K562 (cell line): ENCODE results near the gene RGS7. TPM values are rescaled to one million over a fixed set of nuclear protein-coding genes. Genes with fewer than 3 reads are reported as not detected.

Experiments used
- HBP1 ChIP-seq: fragments of 450-650 bp; formaldehyde crosslinking; IDR thresholded peaks from 2 replicates; pipeline ENCODE4 v1.4.0; 2022; ENCODE audit warnings: missing genetic modification characterization
- HDAC6 ChIP-seq: IDR thresholded peaks from 2 replicates; pipeline ENCODE4 v1.6.1; 2012; ENCODE audit warnings: low read depth, mild to moderate bottlenecking, control low read depth, inconsistent platforms, low read length, moderate library complexity
- ILK ChIP-seq: fragments of 450-650 bp; IDR thresholded peaks from 2 replicates; pipeline ENCODE4 v1.6.1; 2016; ENCODE audit warnings: missing genetic modification characterization, low read depth, mild to moderate bottlenecking, missing compliant biosample characterization, moderate library complexity, borderline replicate concordance
- MNT ChIP-seq, 2 experiments: fragments of 450-650 bp; conservative IDR thresholded peaks; 2 replicates each; pipeline ENCODE4 v1.6.1; 2017; ENCODE audit warnings: mild to moderate bottlenecking in 2 of 2, moderate library complexity in 2 of 2
- PHB2 ChIP-seq: fragments of 450-650 bp; IDR thresholded peaks from 2 replicates; pipeline ENCODE4 v1.6.1; 2017; ENCODE audit warnings: low read depth
- RBM14 ChIP-seq: fragments of 200-400 bp; formaldehyde crosslinking; IDR thresholded peaks from 2 replicates; pipeline ENCODE4 v1.6.1; 2018; ENCODE audit warnings: low read depth, mild to moderate bottlenecking, low read length, moderate library complexity, borderline replicate concordance; ENCODE audit not compliant: insufficient read depth
- ZFP91 ChIP-seq: sonication (generic); formaldehyde crosslinking; IDR thresholded peaks from 2 replicates; pipeline ENCODE4 v1.8.0; 2022; ENCODE audit warnings: mild to moderate bottlenecking, missing genetic modification reagents
- polyA plus RNA-seq, 8 experiments: library from polyadenylated mRNA; depleted of rRNA in 4 of 8; stranded (reverse) in 5 of 8; unstranded in 3 of 8; fragments of >200 nt; fragmentation: Nextera tagmentation in 2 of 8; fragmentation: Illumina TruSeq in 1 of 8; extraction: Ambion mirVana in 2 of 8; extraction: Trizol in 1 of 8; gene quantifications; 2 replicates each; pipeline versions ENCODE4 v1.2.1 to v1.2.3, GENCODE V29; 2011 to 2014; ENCODE audit warnings: inconsistent platforms in 1 of 8, missing spikeins in 1 of 8
- total RNA-seq, 7 experiments: library from RNA; depleted of rRNA in 6 of 7; stranded (reverse); fragments of >200 nt in 6 of 7; fragmentation: Illumina TruSeq in 2 of 7; extraction: Trizol in 2 of 7; gene quantifications; 2 replicates each; pipeline versions ENCODE4 v1.2.1 to v1.2.3, GENCODE V29; 2011 to 2021; ENCODE audit warnings: low replicate concordance in 1 of 7

The RGS7 gene
- total and polyA plus RNA-seq, 9 of the 15 experiments (the other 6 are each of a cell fraction or from before 2014, with no cell fraction given) = not detected

- TF ChIP-seq HBP1 (no peak), HDAC6 (no peak), PHB2 (no peak), ZFP91 (CRISPR knock-in tag) (no peak), RBM14 (no peak), ILK (tag) (no peak), MNT (conservative IDR thresholded peaks at IDR 0.05) (no peak)
Observed at GRCh38 chr1:241387216-241387615, 30.2 kb upstream of the RGS7 start (continued).
